Measurements from ENCODE around the gene LYVE1.

The LYVE1 gene

GRCh38 chr11:10568486-10568941 lies at the start of gene LYVE1:
LYVE1 (minus strand) TSS chr11:10568665; CDS start chr11:10568532, 133 bp downstream.
- H2AFZ ChIP-seq (ENCODE audit: low read depth, low read length): no peak within 1 kb of the TSS
- no peaks in the 10 kb centered on the region for H3K9me3 ChIP-seq (ENCODE audit: low read length)
- no peaks in the 10 kb centered on the region for H3K36me3 ChIP-seq (ENCODE audit: insufficient read depth, low read length)
- H3K27me3 ChIP-seq (ENCODE audit: insufficient read depth, low read length): no peaks in the 10 kb centered on the region
- H3K4me1 ChIP-seq (ENCODE audit: insufficient read depth, low read length): peaks cover 4% of the 10 kb centered on the region
- H3K4me3 ChIP-seq (ENCODE audit: low read length): no peak within 1 kb of the TSS

DNA sequence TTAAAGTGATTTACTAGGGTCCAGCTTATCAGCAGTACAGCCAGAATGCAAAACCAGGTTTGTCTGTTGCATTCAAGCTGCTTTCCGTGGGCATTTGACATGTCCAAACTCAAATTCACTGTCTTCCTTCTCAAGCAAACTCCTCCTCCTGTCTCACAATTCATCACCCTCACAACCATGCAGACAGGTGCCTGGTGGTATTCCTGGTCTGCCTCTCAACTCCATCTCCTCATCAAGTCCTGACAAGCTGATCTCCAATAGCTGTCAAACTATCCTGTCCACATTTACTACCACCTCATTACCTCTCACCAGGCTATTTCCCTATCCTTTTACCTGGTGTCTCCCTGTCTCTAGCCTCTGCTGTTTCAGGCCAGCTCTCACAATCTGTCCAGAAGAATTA lies 49.1 kb upstream of the LYVE1 start:
- H2AFZ ChIP-seq (ENCODE audit: low read depth, low read length): no peak overlapping the region
- H3K27me3 ChIP-seq (ENCODE audit: insufficient read depth, low read length): no peaks in the 10 kb centered on the region
- H3K36me3 ChIP-seq (ENCODE audit: insufficient read depth, low read length): no peaks in the 10 kb centered on the region
- H3K4me3 ChIP-seq (ENCODE audit: low read length): no peak overlapping the region
- H3K4me1 ChIP-seq (ENCODE audit: insufficient read depth, low read length): peaks cover 1% of the 10 kb centered on the region
- H3K9me3 ChIP-seq (ENCODE audit: low read length): no peaks in the 10 kb centered on the region

GRCh38 chr11:10611979-10612862 lies 43.8 kb upstream of the LYVE1 start:
- H3K4me1 ChIP-seq (ENCODE audit: insufficient read depth, low read length): no peaks in the 10 kb centered on the region
- no peaks in the 10 kb centered on the region for H3K9me3 ChIP-seq (ENCODE audit: low read length)
- no peak overlapping the region for H3K4me3 ChIP-seq (ENCODE audit: low read length)
- H3K36me3 ChIP-seq (ENCODE audit: insufficient read depth, low read length): no peaks in the 10 kb centered on the region
- no peaks in the 10 kb centered on the region for H3K27me3 ChIP-seq (ENCODE audit: insufficient read depth, low read length)
- no peak overlapping the region for H2AFZ ChIP-seq (ENCODE audit: low read depth, low read length)

DNA sequence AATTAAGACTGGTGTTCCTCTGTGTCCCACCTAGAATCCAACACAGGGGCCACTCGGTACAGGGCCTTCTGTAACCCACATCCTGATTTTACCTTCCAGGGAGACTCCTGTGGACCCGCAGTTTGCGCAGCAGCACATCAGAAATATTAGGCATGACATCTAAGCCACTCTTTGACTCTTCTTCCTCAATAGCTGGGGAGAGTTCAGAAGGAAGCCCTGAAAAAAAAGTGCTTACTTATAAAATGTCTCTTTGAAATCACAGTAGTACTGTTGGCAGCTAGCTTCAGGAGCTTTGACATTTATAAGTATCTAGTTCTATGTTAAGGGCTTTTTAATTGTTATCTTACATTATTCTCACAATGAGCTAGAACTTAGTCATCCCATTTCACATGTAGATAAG lies 41.2 kb upstream of the LYVE1 start:
- Histone ChIP-seq H3K4me3 (ENCODE audit: low read length) (no peak overlapping the region), H3K36me3 (ENCODE audit: insufficient read depth, low read length) (no peaks in the 10 kb centered on the region), H2AFZ (ENCODE audit: low read depth, low read length) (no peak overlapping the region), H3K9me3 (ENCODE audit: low read length) (no peaks in the 10 kb centered on the region), H3K4me1 (ENCODE audit: insufficient read depth, low read length) (peaks cover 10% of the 10 kb centered on the region), H3K27me3 (ENCODE audit: insufficient read depth, low read length) (no peaks in the 10 kb centered on the region)

DNA sequence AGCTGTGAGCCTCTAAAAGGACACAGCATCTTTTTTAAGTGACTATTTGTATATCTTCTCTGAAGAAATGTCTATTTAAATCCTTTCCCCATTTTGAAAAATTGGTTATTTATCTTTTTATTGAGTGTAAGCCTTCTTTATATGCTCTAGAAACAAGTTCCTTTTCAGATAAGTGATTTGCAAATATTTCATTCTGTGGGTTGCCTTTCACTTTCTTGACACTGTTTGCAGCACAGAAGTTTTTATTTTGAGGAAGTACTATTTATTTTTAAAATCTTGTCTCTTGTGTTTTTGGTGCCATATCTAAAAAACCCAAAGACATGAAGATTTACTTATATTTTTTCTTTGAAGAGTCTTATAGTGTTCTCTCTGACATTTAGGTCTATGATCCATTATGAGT lies 40.1 kb upstream of the LYVE1 start:
- H3K4me3 ChIP-seq (ENCODE audit: low read length): no peak overlapping the region
- H3K4me1 ChIP-seq (ENCODE audit: insufficient read depth, low read length): peaks cover 10% of the 10 kb centered on the region
- H3K9me3 ChIP-seq (ENCODE audit: low read length): no peaks in the 10 kb centered on the region
- no peaks in the 10 kb centered on the region for H3K36me3 ChIP-seq (ENCODE audit: insufficient read depth, low read length)
- no peaks in the 10 kb centered on the region for H3K27me3 ChIP-seq (ENCODE audit: insufficient read depth, low read length)
- H2AFZ ChIP-seq (ENCODE audit: low read depth, low read length): no peak overlapping the region

DNA sequence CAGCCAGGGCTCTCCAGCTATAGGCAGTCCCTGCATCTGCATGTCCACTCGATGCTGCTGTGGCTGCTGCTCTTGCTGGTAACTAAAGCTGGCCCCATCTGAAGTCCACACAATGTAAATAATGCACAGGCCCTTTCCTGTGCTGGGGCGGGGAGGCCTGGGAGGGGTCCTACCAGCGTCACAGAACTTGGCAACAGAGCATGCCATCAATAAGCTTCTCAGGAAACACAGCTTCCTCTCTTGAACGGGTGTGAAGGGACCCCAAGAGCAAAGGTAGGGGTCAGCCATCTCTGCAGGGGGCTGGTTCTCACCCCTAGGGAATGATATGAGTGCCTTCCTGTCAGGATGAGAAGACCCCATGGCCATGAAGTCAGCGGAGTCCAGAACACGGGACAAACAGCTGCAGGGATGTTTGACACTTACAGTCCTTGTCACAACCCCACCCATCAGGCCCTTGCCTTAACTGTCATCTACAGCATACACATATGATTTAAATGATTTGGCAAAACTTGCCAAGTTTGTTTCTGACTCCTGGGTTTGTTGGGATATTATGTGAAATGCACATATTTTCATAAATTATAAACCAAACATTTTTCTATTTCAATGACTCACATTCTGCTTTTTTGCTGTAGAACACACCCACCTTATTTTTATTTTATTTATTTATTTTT lies 39.1 kb upstream of the LYVE1 start:
- Histone ChIP-seq H3K4me3 (ENCODE audit: low read length) (no peak overlapping the region), H3K4me1 (ENCODE audit: insufficient read depth, low read length) (peaks cover 10% of the 10 kb centered on the region), H3K27me3 (ENCODE audit: insufficient read depth, low read length) (no peaks in the 10 kb centered on the region), H3K9me3 (ENCODE audit: low read length) (no peaks in the 10 kb centered on the region), H3K36me3 (ENCODE audit: insufficient read depth, low read length) (no peaks in the 10 kb centered on the region), H2AFZ (ENCODE audit: low read depth, low read length) (no peak overlapping the region)

DNA sequence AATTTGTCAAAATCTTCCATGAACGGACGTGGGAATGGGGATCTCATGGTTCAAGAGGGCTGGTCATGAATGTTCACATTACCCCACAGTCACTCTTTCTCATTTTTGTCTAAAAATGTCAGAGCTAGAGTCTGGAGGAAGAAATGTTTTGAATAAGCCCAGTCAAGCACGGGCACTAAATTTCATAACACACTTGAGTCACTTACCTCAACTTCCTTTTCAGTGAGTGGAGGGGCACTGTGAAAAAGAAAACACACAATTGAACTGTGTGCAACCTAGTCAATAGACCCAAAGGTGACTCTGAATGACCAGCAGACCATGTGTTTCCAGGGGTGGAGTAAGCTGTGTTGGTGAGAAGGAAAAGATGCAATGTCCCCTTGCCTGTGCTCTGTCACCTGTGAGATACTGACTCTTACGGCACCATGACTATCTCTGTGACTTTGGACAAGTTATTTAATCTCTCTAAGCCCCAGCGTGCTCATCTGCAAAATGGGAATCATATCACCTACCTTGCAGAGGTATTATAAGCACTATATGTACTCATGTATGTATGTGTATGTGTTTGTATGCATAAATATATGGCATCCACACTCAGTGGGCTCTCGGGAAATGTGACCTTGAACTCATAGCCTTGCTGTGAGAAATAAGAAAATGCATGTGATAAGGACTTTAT lies 38.2 kb upstream of the LYVE1 start:
- peaks cover 10% of the 10 kb centered on the region for H3K4me1 ChIP-seq (ENCODE audit: insufficient read depth, low read length)
- no peaks in the 10 kb centered on the region for H3K27me3 ChIP-seq (ENCODE audit: insufficient read depth, low read length)
- H3K36me3 ChIP-seq (ENCODE audit: insufficient read depth, low read length): no peaks in the 10 kb centered on the region
- peak overlapping the region; percentile 30 for H2AFZ ChIP-seq (ENCODE audit: low read depth, low read length)
- H3K4me3 ChIP-seq (ENCODE audit: low read length): no peak overlapping the region
- no peaks in the 10 kb centered on the region for H3K9me3 ChIP-seq (ENCODE audit: low read length)

DNA sequence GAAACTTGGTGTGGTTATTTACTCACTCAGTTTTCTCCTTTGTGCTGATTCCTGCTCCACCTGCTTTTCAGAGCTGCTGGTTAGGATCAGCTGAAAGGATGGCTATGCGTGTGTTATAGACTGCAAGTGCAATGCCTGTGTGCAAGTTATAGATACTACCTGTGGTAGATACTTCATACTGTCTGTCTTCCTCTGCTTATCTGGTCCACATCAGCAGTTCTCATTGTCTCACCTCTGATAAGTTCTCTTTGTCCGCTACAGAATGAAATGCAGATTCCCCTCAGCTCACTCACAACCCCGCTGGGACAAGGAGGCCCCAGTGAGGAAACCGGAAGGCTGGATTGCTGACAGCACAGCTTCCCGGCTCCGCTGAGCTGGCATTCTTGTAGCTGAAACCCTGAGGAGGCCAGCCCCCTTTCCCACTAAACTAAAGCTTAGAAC lies 37.5 kb upstream of the LYVE1 start:
- Histone ChIP-seq H3K4me3 (ENCODE audit: low read length) (peak overlapping the region; percentile 18), H3K36me3 (ENCODE audit: insufficient read depth, low read length) (no peaks in the 10 kb centered on the region), H3K9me3 (ENCODE audit: low read length) (no peaks in the 10 kb centered on the region), H3K27me3 (ENCODE audit: insufficient read depth, low read length) (no peaks in the 10 kb centered on the region), H3K4me1 (ENCODE audit: insufficient read depth, low read length) (peaks cover 10% of the 10 kb centered on the region), H2AFZ (ENCODE audit: low read depth, low read length) (peak overlapping the region; percentile 30)

DNA sequence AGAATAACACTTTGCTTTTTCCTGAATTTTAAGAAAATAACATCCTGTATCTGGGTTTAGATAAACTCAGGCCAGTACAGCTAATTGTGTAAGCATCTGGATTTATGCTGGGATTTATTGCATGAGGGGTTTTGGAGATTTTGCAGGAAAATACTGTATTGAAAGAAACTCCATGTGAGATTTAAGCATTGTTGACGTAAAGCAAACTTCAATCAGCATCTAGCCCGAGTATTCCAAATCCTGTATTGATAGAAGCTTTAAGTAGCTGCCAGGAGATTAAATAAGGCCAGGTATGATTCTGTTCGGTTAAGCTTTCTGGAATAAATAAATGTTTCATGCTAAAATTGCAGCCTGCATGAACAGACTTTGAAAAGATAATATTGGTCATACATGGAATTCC lies 36.3 kb upstream of the LYVE1 start:
- Histone ChIP-seq H3K4me1 (ENCODE audit: insufficient read depth, low read length) (peaks cover 10% of the 10 kb centered on the region), H3K27me3 (ENCODE audit: insufficient read depth, low read length) (no peaks in the 10 kb centered on the region), H3K9me3 (ENCODE audit: low read length) (no peaks in the 10 kb centered on the region), H2AFZ (ENCODE audit: low read depth, low read length) (no peak overlapping the region), H3K4me3 (ENCODE audit: low read length) (no peak overlapping the region), H3K36me3 (ENCODE audit: insufficient read depth, low read length) (no peaks in the 10 kb centered on the region)

DNA sequence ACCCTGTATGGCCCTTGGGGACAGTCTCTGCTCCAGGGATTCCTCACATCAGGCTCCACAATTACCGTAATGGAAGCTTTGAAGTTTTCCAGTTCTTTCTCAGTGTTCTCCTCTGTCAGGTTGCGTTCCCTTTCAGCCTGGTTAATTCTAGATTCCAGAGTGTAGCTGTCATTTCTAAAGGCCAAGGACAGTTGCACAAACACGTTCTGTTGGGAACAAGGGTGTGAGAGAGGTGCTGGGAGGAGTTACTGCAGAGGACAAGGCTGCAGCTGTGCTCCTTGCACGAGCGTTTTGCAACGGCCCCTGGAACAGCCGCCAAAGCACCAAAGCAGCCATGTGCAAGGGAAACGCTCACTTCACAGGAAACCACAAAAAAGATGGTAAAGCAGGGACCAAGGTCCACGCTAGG lies 35.9 kb upstream of the LYVE1 start:
- no peaks in the 10 kb centered on the region for H3K9me3 ChIP-seq (ENCODE audit: low read length)
- peaks cover 10% of the 10 kb centered on the region for H3K4me1 ChIP-seq (ENCODE audit: insufficient read depth, low read length)
- no peaks in the 10 kb centered on the region for H3K27me3 ChIP-seq (ENCODE audit: insufficient read depth, low read length)
- H3K4me3 ChIP-seq (ENCODE audit: low read length): no peak overlapping the region
- H3K36me3 ChIP-seq (ENCODE audit: insufficient read depth, low read length): no peaks in the 10 kb centered on the region
- no peak overlapping the region for H2AFZ ChIP-seq (ENCODE audit: low read depth, low read length)

- Histone ChIP-seq H2AFZ (ENCODE audit: low read depth, low read length) (no peak overlapping the region), H3K4me1 (ENCODE audit: insufficient read depth, low read length) (peaks cover 10% of the 10 kb centered on the region), H3K9me3 (ENCODE audit: low read length) (no peaks in the 10 kb centered on the region), H3K36me3 (ENCODE audit: insufficient read depth, low read length) (no peaks in the 10 kb centered on the region), H3K4me3 (ENCODE audit: low read length) (no peak overlapping the region), H3K27me3 (ENCODE audit: insufficient read depth, low read length) (no peaks in the 10 kb centered on the region)
Measured at GRCh38 chr11:10603721-10604297, 35.3 kb upstream of the LYVE1 start.

DNA sequence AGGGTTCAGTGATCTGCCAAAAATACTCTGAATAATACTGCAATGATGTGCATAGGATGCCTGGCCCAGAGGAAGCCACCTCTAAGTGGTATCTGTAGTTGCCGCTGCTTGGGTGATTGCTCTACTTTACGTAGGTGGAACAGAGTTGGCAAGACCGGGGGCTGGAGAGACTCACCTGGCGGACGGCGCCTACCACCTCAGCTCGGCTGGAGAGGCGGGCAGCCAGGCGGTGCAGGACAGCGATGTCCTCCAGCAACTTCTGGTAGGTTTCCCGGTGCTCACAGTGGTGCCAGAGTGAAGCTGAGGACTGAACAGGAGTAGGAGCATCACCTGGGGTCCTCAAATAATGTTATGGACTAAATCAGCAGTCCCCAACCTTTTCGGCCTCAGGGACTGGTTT lies 34.5 kb upstream of the LYVE1 start:
- peaks cover 10% of the 10 kb centered on the region for H3K4me1 ChIP-seq (ENCODE audit: insufficient read depth, low read length)
- H3K4me3 ChIP-seq (ENCODE audit: low read length): no peak overlapping the region
- no peaks in the 10 kb centered on the region for H3K27me3 ChIP-seq (ENCODE audit: insufficient read depth, low read length)
- H3K36me3 ChIP-seq (ENCODE audit: insufficient read depth, low read length): no peaks in the 10 kb centered on the region
- no peak overlapping the region for H2AFZ ChIP-seq (ENCODE audit: low read depth, low read length)
- H3K9me3 ChIP-seq (ENCODE audit: low read length): no peaks in the 10 kb centered on the region

GRCh38 chr11:10602366-10602765 lies 33.9 kb upstream of the LYVE1 start:
- no peaks in the 10 kb centered on the region for H3K9me3 ChIP-seq (ENCODE audit: low read length)
- H3K4me1 ChIP-seq (ENCODE audit: insufficient read depth, low read length): peaks cover 10% of the 10 kb centered on the region
- no peak overlapping the region for H3K4me3 ChIP-seq (ENCODE audit: low read length)
- H2AFZ ChIP-seq (ENCODE audit: low read depth, low read length): no peak overlapping the region
- no peaks in the 10 kb centered on the region for H3K27me3 ChIP-seq (ENCODE audit: insufficient read depth, low read length)
- no peaks in the 10 kb centered on the region for H3K36me3 ChIP-seq (ENCODE audit: insufficient read depth, low read length)

All from neuron (in vitro differentiated cells).